K562 (cell line): ENCODE data around the gene KLHL22. TPM values are rescaled to one million over a fixed set of nuclear protein-coding genes. Genes with fewer than 3 reads are reported as not detected.

Experiments used
- HDAC6 ChIP-seq: IDR thresholded peaks from 2 replicates; pipeline ENCODE4 v1.6.1; 2012; ENCODE audit warnings: low read depth, mild to moderate bottlenecking, control low read depth, inconsistent platforms, low read length, moderate library complexity
- HMGXB4 ChIP-seq: sonication (generic); formaldehyde crosslinking; IDR thresholded peaks from 2 replicates; pipeline ENCODE4 v1.8.1; 2023; ENCODE audit warnings: mild to moderate bottlenecking, missing genetic modification reagents
- IRF2 ChIP-seq: sonication (generic); formaldehyde crosslinking; IDR thresholded peaks from 2 replicates; pipeline ENCODE4 v1.8.1; 2022; ENCODE audit warnings: mild to moderate bottlenecking, missing genetic modification reagents
- RBM14 ChIP-seq: fragments of 200-400 bp; formaldehyde crosslinking; IDR thresholded peaks from 2 replicates; pipeline ENCODE4 v1.6.1; 2018; ENCODE audit warnings: low read depth, mild to moderate bottlenecking, low read length, moderate library complexity, borderline replicate concordance; ENCODE audit not compliant: insufficient read depth
- SAFB ChIP-seq: fragments of 200-400 bp; formaldehyde crosslinking; IDR thresholded peaks from 2 replicates; pipeline ENCODE4 v1.6.1; 2017; ENCODE audit warnings: low read depth, low read length, borderline replicate concordance
- ZNF143 ChIP-seq: sonication (generic); formaldehyde crosslinking; IDR thresholded peaks from 2 replicates; pipeline ENCODE4 v1.9.0; 2022; ENCODE audit warnings: mild to moderate bottlenecking, missing genetic modification reagents
- polyA plus RNA-seq, 8 experiments: library from polyadenylated mRNA; depleted of rRNA in 4 of 8; stranded (reverse) in 5 of 8; unstranded in 3 of 8; fragments of >200 nt; fragmentation: Nextera tagmentation in 2 of 8; fragmentation: Illumina TruSeq in 1 of 8; extraction: Ambion mirVana in 2 of 8; extraction: Trizol in 1 of 8; gene quantifications; 2 replicates each; pipeline versions ENCODE4 v1.2.1 to v1.2.3, GENCODE V29; 2011 to 2014; ENCODE audit warnings: inconsistent platforms in 1 of 8, missing spikeins in 1 of 8
- total RNA-seq, 7 experiments: library from RNA; depleted of rRNA in 6 of 7; stranded (reverse); fragments of >200 nt in 6 of 7; fragmentation: Illumina TruSeq in 2 of 7; extraction: Trizol in 2 of 7; gene quantifications; 2 replicates each; pipeline versions ENCODE4 v1.2.1 to v1.2.3, GENCODE V29; 2011 to 2021; ENCODE audit warnings: low replicate concordance in 1 of 7
- TF ChIP-seq, protein P1 (sequence below), 2 experiments: fragments of 450-650 bp; IDR thresholded peaks; 2 replicates each; pipeline ENCODE4 v1.6.1; 2016
- TF ChIP-seq, protein P2 (sequence below): fragments of 450-650 bp; formaldehyde crosslinking; IDR thresholded peaks from 2 replicates; pipeline ENCODE4 v1.4.0; 2022; ENCODE audit warnings: missing genetic modification characterization
- TF ChIP-seq, protein P3 (sequence below): sonication (generic); formaldehyde crosslinking; IDR thresholded peaks from 2 replicates; pipeline ENCODE4 v1.5.0; 2020; ENCODE audit warnings: missing genetic modification reagents

The KLHL22 gene
- total and polyA plus RNA-seq, 9 of the 15 experiments (the other 6 are each of a cell fraction or from before 2014, with no cell fraction given) = 1.3 to 25.6 (median 15.2) TPM

DNA sequence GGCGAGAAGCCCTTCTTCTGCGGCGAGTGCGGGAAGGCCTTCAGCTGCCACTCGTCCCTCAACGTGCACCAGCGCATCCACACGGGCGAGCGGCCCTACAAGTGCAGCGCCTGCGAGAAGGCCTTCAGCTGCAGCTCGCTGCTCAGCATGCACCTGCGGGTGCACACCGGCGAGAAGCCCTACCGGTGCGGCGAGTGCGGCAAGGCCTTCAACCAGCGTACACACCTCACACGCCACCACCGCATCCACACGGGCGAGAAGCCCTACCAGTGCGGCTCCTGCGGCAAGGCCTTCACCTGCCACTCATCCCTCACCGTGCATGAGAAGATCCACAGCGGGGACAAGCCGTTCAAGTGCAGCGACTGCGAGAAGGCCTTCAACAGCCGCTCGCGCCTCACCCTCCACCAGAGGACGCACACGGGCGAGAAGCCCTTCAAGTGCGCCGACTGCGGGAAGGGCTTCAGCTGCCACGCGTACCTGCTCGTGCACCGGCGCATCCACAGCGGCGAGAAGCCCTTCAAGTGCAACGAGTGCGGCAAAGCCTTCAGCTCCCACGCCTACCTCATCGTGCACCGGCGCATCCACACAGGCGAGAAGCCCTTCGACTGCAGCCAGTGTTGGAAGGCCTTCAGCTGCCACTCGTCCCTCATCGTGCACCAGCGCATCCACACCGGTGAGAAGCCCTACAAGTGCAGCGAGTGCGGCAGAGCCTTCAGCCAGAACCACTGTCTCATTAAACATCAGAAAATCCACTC lies 89.5 kb downstream of the KLHL22 start (continued):
- TF ChIP-seq, protein P1, sequence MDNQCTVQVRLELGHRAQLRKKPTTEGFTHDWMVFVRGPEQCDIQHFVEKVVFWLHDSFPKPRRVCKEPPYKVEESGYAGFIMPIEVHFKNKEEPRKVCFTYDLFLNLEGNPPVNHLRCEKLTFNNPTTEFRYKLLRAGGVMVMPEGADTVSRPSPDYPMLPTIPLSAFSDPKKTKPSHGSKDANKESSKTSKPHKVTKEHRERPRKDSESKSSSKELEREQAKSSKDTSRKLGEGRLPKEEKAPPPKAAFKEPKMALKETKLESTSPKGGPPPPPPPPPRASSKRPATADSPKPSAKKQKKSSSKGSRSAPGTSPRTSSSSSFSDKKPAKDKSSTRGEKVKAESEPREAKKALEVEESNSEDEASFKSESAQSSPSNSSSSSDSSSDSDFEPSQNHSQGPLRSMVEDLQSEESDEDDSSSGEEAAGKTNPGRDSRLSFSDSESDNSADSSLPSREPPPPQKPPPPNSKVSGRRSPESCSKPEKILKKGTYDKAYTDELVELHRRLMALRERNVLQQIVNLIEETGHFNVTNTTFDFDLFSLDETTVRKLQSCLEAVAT (IDR thresholded peaks at IDR 0.05) = peak in 1 of 2 experiments; percentile 46; a peak in 1 of 4 replicates
- TF ChIP-seq, protein P2, sequence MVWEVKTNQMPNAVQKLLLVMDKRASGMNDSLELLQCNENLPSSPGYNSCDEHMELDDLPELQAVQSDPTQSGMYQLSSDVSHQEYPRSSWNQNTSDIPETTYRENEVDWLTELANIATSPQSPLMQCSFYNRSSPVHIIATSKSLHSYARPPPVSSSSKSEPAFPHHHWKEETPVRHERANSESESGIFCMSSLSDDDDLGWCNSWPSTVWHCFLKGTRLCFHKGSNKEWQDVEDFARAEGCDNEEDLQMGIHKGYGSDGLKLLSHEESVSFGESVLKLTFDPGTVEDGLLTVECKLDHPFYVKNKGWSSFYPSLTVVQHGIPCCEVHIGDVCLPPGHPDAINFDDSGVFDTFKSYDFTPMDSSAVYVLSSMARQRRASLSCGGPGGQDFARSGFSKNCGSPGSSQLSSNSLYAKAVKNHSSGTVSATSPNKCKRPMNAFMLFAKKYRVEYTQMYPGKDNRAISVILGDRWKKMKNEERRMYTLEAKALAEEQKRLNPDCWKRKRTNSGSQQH (CRISPR knock-in tag) = no peak
- no peak; the same call in 1 of the 2 replicates for TF ChIP-seq ZNF143 (CRISPR knock-in tag)
- TF ChIP-seq, protein P3, sequence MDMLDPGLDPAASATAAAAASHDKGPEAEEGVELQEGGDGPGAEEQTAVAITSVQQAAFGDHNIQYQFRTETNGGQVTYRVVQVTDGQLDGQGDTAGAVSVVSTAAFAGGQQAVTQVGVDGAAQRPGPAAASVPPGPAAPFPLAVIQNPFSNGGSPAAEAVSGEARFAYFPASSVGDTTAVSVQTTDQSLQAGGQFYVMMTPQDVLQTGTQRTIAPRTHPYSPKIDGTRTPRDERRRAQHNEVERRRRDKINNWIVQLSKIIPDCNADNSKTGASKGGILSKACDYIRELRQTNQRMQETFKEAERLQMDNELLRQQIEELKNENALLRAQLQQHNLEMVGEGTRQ (CRISPR knock-in tag) = 0 out of 2 replicates have a peak, but pooled peaks have one; percentile 6
- peak; percentile 50; the same call in 1 of the 2 replicates for TF ChIP-seq SAFB
- peak; percentile 8; the same call in 1 of the 2 replicates for TF ChIP-seq IRF2
- TF ChIP-seq HMGXB4 = 0 out of 2 replicates have a peak, but pooled peaks have one; percentile 27
- TF ChIP-seq RBM14 = 0 out of 2 replicates have a peak, but pooled peaks have one; percentile 70
- TF ChIP-seq HDAC6 = 0 out of 2 replicates have a peak, but pooled peaks have one; percentile 7
